Measurements from ENCODE around the gene BCL6B. TPM values are rescaled to one million over a fixed set of nuclear protein-coding genes. Genes with fewer than 3 reads are reported as not detected.
A peak's percentile ranks its signal among the peaks of the same experiment; 100 is the strongest.

BCL6B gene
- total RNA-seq, 1 donor from 2014 or later, result 13.0 TPM

DNA sequence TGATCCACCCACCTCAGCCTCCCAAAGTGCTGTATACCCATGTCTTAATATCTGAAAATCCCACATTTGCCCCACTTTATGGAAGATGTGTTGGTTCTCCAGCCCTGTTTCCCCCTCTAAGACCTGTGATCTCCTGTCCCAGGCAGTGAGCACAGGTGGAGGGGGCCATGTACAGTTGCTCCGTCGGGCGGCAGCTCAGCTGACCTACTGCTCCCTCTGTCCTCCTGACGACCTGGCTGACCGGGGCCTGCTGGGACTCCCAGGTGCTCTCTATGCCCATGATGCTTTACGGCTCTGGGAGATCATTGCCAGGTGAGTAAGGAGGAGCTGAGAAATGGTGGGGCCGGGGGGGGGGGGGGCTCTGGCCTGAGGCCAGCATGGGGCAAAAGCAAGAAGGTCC is 17.1 kb upstream of the BCL6B start:
- H3K27ac ChIP-seq (ENCODE audit: low read depth, low read length), result no peak overlapping the region
- no peak overlapping the region for H3K4me3 ChIP-seq (ENCODE audit: low read length in 3 of 3)
- peaks cover 8 to 11% (median 10%) of the 10 kb centered on the region in 3 donors for H3K4me1 ChIP-seq (ENCODE audit: control insufficient read depth in 3 of 3, insufficient read depth in 3 of 3, low read length in 3 of 3)
- H3K27me3 ChIP-seq (ENCODE audit: control insufficient read depth in 3 of 3, insufficient read depth in 3 of 3, low read length in 3 of 3), result no peaks in the 10 kb centered on the region
- H3K36me3 ChIP-seq (ENCODE audit: control insufficient read depth in 3 of 3, insufficient read depth in 3 of 3, low read length in 3 of 3), result peaks cover 24 to 33% (median 30%) of the 10 kb centered on the region in 3 donors
- no peak overlapping the region for H3K9ac ChIP-seq (ENCODE audit: low read depth in 1 of 3, low read length in 3 of 3)
- H3K9me3 ChIP-seq (ENCODE audit: control insufficient read depth in 3 of 3, low read length in 3 of 3), result no peaks in the 10 kb centered on the region

DNA sequence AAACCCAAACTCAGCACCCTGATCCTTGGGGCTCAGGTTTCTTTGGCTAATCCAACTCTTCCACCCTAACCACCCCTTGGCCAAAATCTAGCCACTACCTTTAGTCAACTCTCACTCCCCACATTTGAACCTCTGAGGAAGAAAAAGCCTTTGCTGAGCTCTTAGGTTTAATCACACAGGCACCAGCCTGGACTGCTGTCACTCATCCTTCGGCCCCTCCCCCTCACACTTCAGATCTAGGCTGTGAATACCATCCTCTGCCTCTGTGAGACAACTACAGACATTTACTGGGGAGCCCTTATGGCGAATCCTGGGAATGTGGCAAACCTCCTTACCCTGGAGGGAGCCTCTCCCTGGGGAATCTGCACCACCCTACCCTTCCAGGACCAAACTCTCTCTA is 15.7 kb upstream of the BCL6B start:
- Histone ChIP-seq H3K27ac (ENCODE audit: low read depth, low read length) (no peak overlapping the region), H3K36me3 (ENCODE audit: control insufficient read depth in 3 of 3, insufficient read depth in 3 of 3, low read length in 3 of 3) (peaks cover 13 to 20% (median 16%) of the 10 kb centered on the region in 3 donors)

GRCh38 chr17:7010523-7010922 is 12.3 kb upstream of the BCL6B start:
- Histone ChIP-seq H3K4me3 (ENCODE audit: low read length in 3 of 3) (peak overlapping the region in 2 of 3 donors; percentile 10 to 99), H3K4me1 (ENCODE audit: control insufficient read depth in 3 of 3, insufficient read depth in 3 of 3, low read length in 3 of 3) (peaks cover 29 to 41% (median 37%) of the 10 kb centered on the region in 3 donors), H3K36me3 (ENCODE audit: control insufficient read depth in 3 of 3, insufficient read depth in 3 of 3, low read length in 3 of 3) (peaks cover 7 to 10% (median 9%) of the 10 kb centered on the region in 3 donors), H3K9ac (ENCODE audit: low read depth in 1 of 3, low read length in 3 of 3) (no peak overlapping the region), H3K9me3 (ENCODE audit: control insufficient read depth in 3 of 3, low read length in 3 of 3) (no peaks in the 10 kb centered on the region), H3K27me3 (ENCODE audit: control insufficient read depth in 3 of 3, insufficient read depth in 3 of 3, low read length in 3 of 3) (no peaks in the 10 kb centered on the region), H3K27ac (ENCODE audit: low read depth, low read length) (no peak overlapping the region)

More for the DNA sequence above, 15.7 kb upstream of the BCL6B start:
- no peaks in the 10 kb centered on the region for H3K9me3 ChIP-seq (ENCODE audit: control insufficient read depth in 3 of 3, low read length in 3 of 3)
- no peak overlapping the region for H3K4me3 ChIP-seq (ENCODE audit: low read length in 3 of 3)
- peaks cover 15 to 23% (median 20%) of the 10 kb centered on the region in 3 donors for H3K4me1 ChIP-seq (ENCODE audit: control insufficient read depth in 3 of 3, insufficient read depth in 3 of 3, low read length in 3 of 3)
- H3K27me3 ChIP-seq (ENCODE audit: control insufficient read depth in 3 of 3, insufficient read depth in 3 of 3, low read length in 3 of 3), result no peaks in the 10 kb centered on the region
- no peak overlapping the region for H3K9ac ChIP-seq (ENCODE audit: low read depth in 1 of 3, low read length in 3 of 3)

DNA sequence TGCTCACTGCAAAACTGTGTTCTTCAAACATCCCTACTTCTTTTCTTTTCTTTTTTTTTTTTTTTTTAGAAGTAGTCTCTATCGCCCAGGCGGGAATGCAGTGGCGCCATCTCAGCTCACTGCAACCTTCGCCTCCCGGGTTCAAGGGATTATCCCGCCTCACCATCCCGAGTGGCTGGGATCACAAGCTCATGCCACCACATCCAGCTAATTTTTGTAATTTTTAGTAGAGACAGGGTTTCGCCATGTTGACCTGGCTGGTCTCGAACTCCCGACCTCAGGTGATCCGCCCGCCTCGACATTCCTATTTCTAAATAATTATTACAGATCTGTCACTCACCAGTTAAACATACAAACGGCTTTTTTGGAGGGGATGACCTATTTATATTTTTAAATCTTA is 11.4 kb upstream of the BCL6B start:
- H3K27ac ChIP-seq (ENCODE audit: low read depth, low read length), result no peak overlapping the region
- H3K27me3 ChIP-seq (ENCODE audit: control insufficient read depth in 3 of 3, insufficient read depth in 3 of 3, low read length in 3 of 3), result no peaks in the 10 kb centered on the region
- H3K4me3 ChIP-seq (ENCODE audit: low read length in 3 of 3), result peak overlapping the region; percentile 97 to 99 (median 99)
- H3K36me3 ChIP-seq (ENCODE audit: control insufficient read depth in 3 of 3, insufficient read depth in 3 of 3, low read length in 3 of 3), result peaks cover 6 to 11% (median 8%) of the 10 kb centered on the region in 3 donors
- no peaks in the 10 kb centered on the region for H3K9me3 ChIP-seq (ENCODE audit: control insufficient read depth in 3 of 3, low read length in 3 of 3)
- peaks cover 37 to 50% (median 45%) of the 10 kb centered on the region in 3 donors for H3K4me1 ChIP-seq (ENCODE audit: control insufficient read depth in 3 of 3, insufficient read depth in 3 of 3, low read length in 3 of 3)
- peak overlapping the region; percentile 97 to 98 (median 97) for H3K9ac ChIP-seq (ENCODE audit: low read depth in 1 of 3, low read length in 3 of 3)

GRCh38 chr17:7011942-7012254 is 11.0 kb upstream of the BCL6B start:
- no peaks in the 10 kb centered on the region for H3K27me3 ChIP-seq (ENCODE audit: control insufficient read depth in 3 of 3, insufficient read depth in 3 of 3, low read length in 3 of 3)
- H3K27ac ChIP-seq (ENCODE audit: low read depth, low read length), result peak overlapping the region; percentile 97
- H3K9ac ChIP-seq (ENCODE audit: low read depth in 1 of 3, low read length in 3 of 3), result peak overlapping the region; percentile 97 to 98 (median 97)
- H3K36me3 ChIP-seq (ENCODE audit: control insufficient read depth in 3 of 3, insufficient read depth in 3 of 3, low read length in 3 of 3), result peaks cover 8 to 16% (median 12%) of the 10 kb centered on the region in 3 donors
- H3K4me3 ChIP-seq (ENCODE audit: low read length in 3 of 3), result peak overlapping the region; percentile 97 to 99 (median 99)
- H3K4me1 ChIP-seq (ENCODE audit: control insufficient read depth in 3 of 3, insufficient read depth in 3 of 3, low read length in 3 of 3), result peaks cover 42 to 55% (median 50%) of the 10 kb centered on the region in 3 donors
- no peaks in the 10 kb centered on the region for H3K9me3 ChIP-seq (ENCODE audit: control insufficient read depth in 3 of 3, low read length in 3 of 3)

DNA sequence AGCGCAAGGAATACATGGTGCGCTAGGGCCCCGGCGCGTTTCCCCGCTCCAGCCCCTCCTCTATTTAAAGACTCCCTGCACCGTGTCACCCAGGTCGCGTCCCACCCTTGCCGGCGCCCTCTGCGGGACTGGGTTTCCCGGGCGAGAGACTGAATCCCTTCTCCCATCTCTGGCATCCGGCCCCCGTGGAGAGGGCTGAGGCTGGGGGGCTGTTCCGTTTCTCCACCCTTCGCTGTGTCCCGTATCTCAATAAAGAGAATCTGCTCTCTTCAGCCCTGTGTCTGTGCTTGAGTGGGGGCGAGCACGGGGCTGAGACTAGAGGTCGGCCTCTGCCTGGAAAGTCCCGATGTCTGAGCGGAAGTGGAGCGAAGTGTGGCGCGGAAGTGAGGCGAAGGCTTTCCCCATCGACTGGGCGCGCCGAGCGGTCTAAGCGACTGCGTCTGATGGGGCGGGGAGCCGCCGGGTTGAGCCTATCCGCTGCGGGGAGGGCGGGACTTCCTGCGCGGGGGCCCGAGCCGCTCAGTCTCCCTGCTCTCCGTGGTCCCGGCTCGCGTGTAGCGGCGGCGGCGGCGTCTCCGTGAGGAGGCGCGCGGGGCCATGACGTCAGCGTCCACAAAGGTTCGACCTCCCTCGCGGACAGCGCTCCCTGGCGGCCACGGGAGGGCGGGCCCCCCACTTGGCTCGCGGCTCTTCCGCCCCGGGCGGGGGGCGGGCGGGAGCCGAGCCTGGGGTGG is 8.4 kb upstream of the BCL6B start:
- Histone ChIP-seq H3K9ac (ENCODE audit: low read depth in 1 of 3, low read length in 3 of 3) (peak overlapping the region; percentile 97 to 98 (median 97)), H3K9me3 (ENCODE audit: control insufficient read depth in 3 of 3, low read length in 3 of 3) (no peaks in the 10 kb centered on the region), H3K4me1 (ENCODE audit: control insufficient read depth in 3 of 3, insufficient read depth in 3 of 3, low read length in 3 of 3) (peaks cover 60 to 73% (median 71%) of the 10 kb centered on the region in 3 donors), H3K27me3 (ENCODE audit: control insufficient read depth in 3 of 3, insufficient read depth in 3 of 3, low read length in 3 of 3) (no peaks in the 10 kb centered on the region), H3K27ac (ENCODE audit: low read depth, low read length) (peak overlapping the region; percentile 97), H3K36me3 (ENCODE audit: control insufficient read depth in 3 of 3, insufficient read depth in 3 of 3, low read length in 3 of 3) (peaks cover 10 to 16% (median 13%) of the 10 kb centered on the region in 3 donors), H3K4me3 (ENCODE audit: low read length in 3 of 3) (peak overlapping the region; percentile 97 to 99 (median 99))

- H3K4me1 ChIP-seq (ENCODE audit: control insufficient read depth in 3 of 3, insufficient read depth in 3 of 3, low read length in 3 of 3), result peaks cover 60 to 71% (median 67%) of the 10 kb centered on the region in 3 donors
- H3K4me3 ChIP-seq (ENCODE audit: low read length in 3 of 3), result peak overlapping the region; percentile 89 to 99 (median 91)
- H3K9ac ChIP-seq (ENCODE audit: low read depth in 1 of 3, low read length in 3 of 3), result peak overlapping the region; percentile 89 to 97 (median 94)
- H3K27me3 ChIP-seq (ENCODE audit: control insufficient read depth in 3 of 3, insufficient read depth in 3 of 3, low read length in 3 of 3), result no peaks in the 10 kb centered on the region
- no peaks in the 10 kb centered on the region for H3K9me3 ChIP-seq (ENCODE audit: control insufficient read depth in 3 of 3, low read length in 3 of 3)
- H3K27ac ChIP-seq (ENCODE audit: low read depth, low read length), result peak overlapping the region; percentile 97
- H3K36me3 ChIP-seq (ENCODE audit: control insufficient read depth in 3 of 3, insufficient read depth in 3 of 3, low read length in 3 of 3), result peaks cover 9 to 11% (median 10%) of the 10 kb centered on the region in 3 donors
Observed at GRCh38 chr17:7014995-7015958, 7.6 kb upstream of the BCL6B start.

DNA sequence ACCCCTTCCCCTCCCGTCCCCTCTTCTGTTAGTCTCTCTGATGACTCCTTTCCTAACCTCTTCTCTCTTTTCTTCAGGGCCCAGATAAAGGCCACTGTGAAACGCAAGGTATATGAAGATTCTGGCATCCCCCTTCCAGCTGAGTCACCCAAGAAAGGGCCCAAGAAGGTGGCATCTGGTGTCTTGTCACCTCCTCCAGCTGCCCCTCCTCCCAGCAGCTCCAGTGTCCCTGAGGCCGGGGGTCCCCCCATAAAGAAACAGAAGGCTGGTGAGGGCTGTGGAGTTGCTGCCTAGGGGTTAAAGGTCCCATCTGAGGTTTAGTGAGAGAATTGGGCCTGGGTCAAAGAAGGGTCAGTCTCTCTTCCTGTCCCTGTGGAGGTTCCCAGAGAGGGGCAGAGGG is 6.4 kb upstream of the BCL6B start:
- peak overlapping the region in 2 of 3 donors; percentile 8 to 33 for H3K9ac ChIP-seq (ENCODE audit: low read depth in 1 of 3, low read length in 3 of 3)
- peak overlapping the region; percentile 97 for H3K27ac ChIP-seq (ENCODE audit: low read depth, low read length)
- H3K9me3 ChIP-seq (ENCODE audit: control insufficient read depth in 3 of 3, low read length in 3 of 3), result no peaks in the 10 kb centered on the region
- H3K36me3 ChIP-seq (ENCODE audit: control insufficient read depth in 3 of 3, insufficient read depth in 3 of 3, low read length in 3 of 3), result peaks cover 9 to 11% (median 10%) of the 10 kb centered on the region in 3 donors
- peaks cover 56 to 68% (median 67%) of the 10 kb centered on the region in 3 donors for H3K4me1 ChIP-seq (ENCODE audit: control insufficient read depth in 3 of 3, insufficient read depth in 3 of 3, low read length in 3 of 3)
- peak overlapping the region in 1 of 3 donors; percentile 14 for H3K4me3 ChIP-seq (ENCODE audit: low read length in 3 of 3)
- no peaks in the 10 kb centered on the region for H3K27me3 ChIP-seq (ENCODE audit: control insufficient read depth in 3 of 3, insufficient read depth in 3 of 3, low read length in 3 of 3)

- Histone ChIP-seq H3K27ac (ENCODE audit: low read depth, low read length) (peak overlapping the region; percentile 97), H3K36me3 (ENCODE audit: control insufficient read depth in 3 of 3, insufficient read depth in 3 of 3, low read length in 3 of 3) (peaks cover 9 to 11% (median 10%) of the 10 kb centered on the region in 3 donors), H3K27me3 (ENCODE audit: control insufficient read depth in 3 of 3, insufficient read depth in 3 of 3, low read length in 3 of 3) (peaks cover 2% of the 10 kb centered on the region in 3 donors), H3K4me3 (ENCODE audit: low read length in 3 of 3) (peak overlapping the region in 2 of 3 donors; percentile 29 to 88), H3K4me1 (ENCODE audit: control insufficient read depth in 3 of 3, insufficient read depth in 3 of 3, low read length in 3 of 3) (peaks cover 58 to 72% (median 66%) of the 10 kb centered on the region in 3 donors), H3K9ac (ENCODE audit: low read depth in 1 of 3, low read length in 3 of 3) (peak overlapping the region in 2 of 3 donors; percentile 8 to 95), H3K9me3 (ENCODE audit: control insufficient read depth in 3 of 3, low read length in 3 of 3) (no peaks in the 10 kb centered on the region)
Observed at GRCh38 chr17:7016886-7017826, 5.7 kb upstream of the BCL6B start.
